GM13976 (cell line): ENCODE measurements around the gene LRRC47.

Source experiments
- DNase-seq: peaks from one replicate; pipeline ENCODE4 v3.0.0; 2012; ENCODE audit warnings: low spot score
- in situ Hi-C: fragments of 300-500 bp; cut with MboI; formaldehyde crosslinking; loops from one replicate; pipeline ENCODE4 v1.12.0; 2022; ENCODE audit warnings: low sequenced_read_pairs, mixed read lengths, inconsistent platforms; ENCODE audit not compliant: unreplicated experiment
- TF ChIP-seq, protein P1 (sequence below): IDR thresholded peaks from 2 replicates; pipeline ENCODE4 v1.5.1; 2012; ENCODE audit warnings: borderline replicate concordance, mild to moderate bottlenecking; ENCODE audit not compliant: insufficient read depth; ENCODE audit errors: extremely low read depth, missing control alignments, control extremely low read depth

Gene LRRC47

DNA sequence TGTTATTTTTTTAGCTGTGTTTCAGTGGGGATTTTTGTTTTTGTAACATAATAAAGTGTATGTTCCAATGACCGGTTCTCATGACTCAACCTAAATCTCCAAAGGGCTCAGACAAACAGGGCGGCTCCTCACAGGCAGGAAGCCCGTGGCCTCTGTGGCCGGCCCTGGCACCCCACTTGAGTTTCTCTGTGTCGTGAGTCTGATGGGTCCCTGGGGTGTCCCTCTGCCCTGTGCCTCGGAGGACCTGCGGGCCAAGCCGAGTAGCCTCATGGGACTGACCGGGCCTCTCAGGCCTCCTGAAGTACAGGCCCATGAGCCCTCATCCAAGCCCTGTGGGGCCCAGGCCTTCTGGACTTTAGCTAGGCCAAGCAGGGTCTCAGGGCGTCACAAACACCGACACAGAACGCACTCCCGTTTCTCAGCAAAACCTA is 60.2 kb downstream of the LRRC47 start:
- TF ChIP-seq, protein P1, sequence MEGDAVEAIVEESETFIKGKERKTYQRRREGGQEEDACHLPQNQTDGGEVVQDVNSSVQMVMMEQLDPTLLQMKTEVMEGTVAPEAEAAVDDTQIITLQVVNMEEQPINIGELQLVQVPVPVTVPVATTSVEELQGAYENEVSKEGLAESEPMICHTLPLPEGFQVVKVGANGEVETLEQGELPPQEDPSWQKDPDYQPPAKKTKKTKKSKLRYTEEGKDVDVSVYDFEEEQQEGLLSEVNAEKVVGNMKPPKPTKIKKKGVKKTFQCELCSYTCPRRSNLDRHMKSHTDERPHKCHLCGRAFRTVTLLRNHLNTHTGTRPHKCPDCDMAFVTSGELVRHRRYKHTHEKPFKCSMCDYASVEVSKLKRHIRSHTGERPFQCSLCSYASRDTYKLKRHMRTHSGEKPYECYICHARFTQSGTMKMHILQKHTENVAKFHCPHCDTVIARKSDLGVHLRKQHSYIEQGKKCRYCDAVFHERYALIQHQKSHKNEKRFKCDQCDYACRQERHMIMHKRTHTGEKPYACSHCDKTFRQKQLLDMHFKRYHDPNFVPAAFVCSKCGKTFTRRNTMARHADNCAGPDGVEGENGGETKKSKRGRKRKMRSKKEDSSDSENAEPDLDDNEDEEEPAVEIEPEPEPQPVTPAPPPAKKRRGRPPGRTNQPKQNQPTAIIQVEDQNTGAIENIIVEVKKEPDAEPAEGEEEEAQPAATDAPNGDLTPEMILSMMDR = no peak
- in situ Hi-C loops = no loop called here
- no peak for DNase-seq

DNA sequence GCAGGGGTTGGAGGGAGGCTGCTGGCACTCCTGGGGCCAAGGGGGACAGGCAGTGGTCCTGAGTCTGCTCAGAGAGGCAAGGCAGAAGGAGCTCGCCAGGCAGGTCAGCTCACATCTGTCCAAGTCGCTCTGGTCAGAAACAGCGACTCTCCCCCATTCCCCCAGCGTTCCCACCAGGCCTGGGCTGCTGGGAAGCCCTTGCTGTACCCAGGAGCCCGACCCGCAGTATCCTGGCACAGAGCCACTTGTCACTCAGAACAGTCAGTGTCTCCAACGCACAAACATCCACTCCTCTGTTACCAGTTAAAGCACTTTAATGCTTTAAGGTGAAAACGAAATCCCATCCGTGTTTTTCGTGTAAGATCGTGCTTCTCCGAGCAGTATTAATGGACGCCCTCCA is 60.6 kb downstream of the LRRC47 start:
- DNase-seq = no peak
- in situ Hi-C loops = no loop called here
- TF ChIP-seq, protein P1 = no peak

DNA sequence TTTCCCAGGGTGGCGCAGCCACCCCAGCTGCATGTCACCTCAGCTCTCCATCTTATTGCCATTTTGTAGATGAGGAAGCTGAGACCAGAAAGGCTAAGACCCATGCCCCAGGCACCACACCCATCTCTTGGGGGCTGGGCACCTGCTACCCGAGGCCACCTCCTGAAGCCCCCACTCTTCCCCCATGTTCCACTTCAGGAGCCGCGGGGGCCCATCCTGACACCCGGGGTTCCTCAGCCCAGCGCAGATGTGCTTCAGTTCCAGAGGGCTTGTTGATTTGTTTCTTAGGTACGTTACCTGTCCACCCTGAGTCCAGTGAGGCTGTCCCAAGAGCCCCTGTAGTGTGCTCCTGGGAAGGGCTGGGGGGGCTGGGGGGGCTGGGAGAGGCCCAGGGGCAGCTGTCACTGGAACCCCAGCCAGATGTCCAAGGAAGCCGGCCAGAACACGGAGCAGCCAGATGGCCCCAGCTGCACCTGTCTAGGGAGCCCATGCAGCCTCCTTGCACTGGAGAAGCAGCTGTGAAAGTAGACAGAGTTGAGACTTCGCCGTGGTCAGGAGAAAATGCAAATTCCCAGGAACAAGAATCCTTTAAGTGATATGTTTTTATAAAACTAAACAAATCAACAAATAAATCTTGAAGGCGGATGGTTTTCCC is 61.1 kb downstream of the LRRC47 start:
- in situ Hi-C loops = no loop called here
- DNase-seq = no peak
- TF ChIP-seq, protein P1 = no peak

DNA sequence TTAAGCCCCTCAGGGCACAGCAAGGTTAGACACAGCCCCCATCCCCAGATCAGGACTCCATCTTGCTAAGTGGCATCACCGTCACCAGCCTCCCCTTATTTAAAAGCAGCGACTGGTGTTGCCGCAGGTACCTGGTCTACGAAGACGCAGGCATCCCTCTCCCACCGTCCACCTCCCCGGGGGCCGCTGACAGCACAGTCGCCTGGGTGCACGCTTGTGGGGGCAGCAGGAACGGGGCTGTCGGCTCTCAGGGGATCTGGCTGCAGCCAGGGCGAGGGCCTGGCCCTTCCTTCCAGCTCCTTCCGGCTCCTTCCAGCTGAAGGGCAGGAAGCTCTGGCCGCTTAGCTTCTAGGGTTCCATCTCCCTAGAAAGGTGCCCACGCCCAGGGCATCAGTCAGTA is 61.7 kb downstream of the LRRC47 start:
- TF ChIP-seq, protein P1 = no peak
- in situ Hi-C loops = no loop called here
- DNase-seq = no peak

DNA sequence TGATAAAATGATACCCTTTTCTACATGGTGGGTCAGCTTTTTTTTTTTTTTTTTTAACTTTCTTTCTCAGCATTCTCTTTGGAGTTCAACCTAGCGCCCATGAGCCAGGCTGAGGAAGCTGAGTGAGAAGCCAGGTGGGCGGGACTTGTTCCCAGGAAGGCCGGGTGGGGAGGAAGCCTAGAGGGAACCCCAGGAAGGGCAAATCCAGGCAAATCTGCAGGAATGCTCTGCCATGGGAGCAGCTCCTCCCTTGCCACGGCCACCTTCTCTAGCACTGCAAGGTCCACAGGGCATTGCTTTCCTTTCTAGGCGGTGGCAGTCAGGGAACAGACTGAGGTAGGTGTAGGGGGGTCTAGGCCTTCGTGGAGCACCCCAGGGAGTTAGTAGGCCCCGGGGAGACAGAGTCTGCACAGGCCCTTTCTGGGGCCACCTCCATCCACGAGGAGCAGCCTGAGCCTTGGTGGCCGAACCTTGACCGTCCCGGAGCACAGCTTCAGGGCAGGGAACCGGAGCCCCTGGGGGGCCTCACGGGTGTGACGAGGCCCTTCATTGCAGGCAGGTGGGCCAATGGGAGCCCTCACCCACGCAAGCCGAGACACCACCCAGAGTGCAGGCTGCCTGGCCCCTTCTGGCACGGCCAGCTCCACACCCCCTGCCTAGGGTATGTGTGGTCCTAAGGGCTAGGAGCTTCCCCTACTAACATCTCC is 62.3 kb downstream of the LRRC47 start:
- in situ Hi-C loops = no loop called here
- no peak for DNase-seq
- TF ChIP-seq, protein P1 = no peak

DNA sequence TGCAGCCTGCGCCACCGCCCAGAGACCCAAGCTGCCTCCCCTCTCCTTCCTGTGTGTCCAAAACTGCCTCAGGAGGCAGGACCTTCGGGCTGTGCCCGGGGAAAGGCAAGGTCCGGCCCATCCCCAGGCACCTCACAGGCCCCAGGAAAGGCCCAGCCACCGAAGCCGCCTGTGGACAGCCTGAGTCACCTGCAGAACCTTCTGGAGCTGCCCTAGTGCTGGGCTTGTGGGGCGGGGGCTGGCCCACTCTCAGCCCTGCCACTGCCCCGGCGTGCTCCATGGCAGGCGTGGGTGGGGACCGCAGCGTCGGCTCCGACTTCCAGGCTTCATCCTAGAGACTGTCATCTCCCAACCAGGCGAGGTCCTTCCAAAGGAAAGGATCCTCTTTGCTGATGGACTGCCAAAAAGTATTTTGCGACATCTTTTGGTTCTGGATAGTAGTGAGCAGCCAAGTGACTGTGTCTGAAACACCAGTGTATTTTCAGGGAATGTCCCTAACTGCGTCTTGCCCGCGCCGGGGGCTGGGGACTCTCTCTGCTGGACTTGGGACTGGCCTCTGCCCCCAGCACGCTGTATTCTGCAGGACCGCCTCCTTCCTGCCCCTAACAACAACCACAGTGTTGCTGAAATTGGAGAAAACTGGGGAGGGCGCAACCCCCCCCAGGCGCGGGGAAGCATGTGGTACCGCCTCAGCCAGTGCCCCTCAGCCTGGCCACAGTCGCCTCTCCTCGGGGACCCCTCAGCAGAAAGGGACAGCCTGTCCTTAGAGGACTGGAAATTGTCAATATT is 63.0 kb downstream of the LRRC47 start:
- DNase-seq = no peak
- TF ChIP-seq, protein P1 = no peak
- in situ Hi-C loops = no loop called here
